RCC 7860 (cell line): ENCODE results near the gene SERPINA12.

Experiments
- DNase-seq: peaks from one replicate; pipeline ENCODE4 v3.0.0-alpha.2; 2015; ENCODE audit warnings: low spot score
- FAIRE-seq: peaks from 2 replicates; lab custom pipeline; 2012; peaks lifted over from hg19 to GRCh38; lab: Jason Lieb, UNC

The SERPINA12 gene, protein sequence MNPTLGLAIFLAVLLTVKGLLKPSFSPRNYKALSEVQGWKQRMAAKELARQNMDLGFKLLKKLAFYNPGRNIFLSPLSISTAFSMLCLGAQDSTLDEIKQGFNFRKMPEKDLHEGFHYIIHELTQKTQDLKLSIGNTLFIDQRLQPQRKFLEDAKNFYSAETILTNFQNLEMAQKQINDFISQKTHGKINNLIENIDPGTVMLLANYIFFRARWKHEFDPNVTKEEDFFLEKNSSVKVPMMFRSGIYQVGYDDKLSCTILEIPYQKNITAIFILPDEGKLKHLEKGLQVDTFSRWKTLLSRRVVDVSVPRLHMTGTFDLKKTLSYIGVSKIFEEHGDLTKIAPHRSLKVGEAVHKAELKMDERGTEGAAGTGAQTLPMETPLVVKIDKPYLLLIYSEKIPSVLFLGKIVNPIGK

DNA sequence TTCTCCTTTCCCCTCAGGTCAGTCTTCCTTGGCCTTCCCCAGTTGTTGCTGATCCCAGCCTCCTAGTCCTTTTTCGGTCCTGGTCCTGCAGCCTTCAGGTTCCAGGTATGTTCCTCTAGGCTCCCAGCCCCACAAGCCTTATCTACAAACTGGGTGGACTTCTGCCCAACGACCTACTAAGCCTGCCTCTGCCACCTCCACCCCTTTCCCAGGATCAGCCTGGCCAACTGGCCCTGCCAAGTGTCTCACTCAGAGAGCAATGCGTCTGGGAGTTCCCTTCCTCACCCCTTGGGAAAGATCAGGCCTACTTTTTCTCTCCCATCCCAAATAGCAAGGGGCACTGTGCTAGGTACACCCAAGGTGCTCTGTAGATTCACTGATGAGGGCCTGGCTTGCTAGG, at the start of gene SERPINA12:
Gene SERPINA12, minus strand, starts transcription at position 114 of the 400 bp plus-strand sequence. CDS start 11,072 bp downstream, outside the sequence.
- FAIRE-seq, result no peak
- DNase-seq, result no peak

DNA sequence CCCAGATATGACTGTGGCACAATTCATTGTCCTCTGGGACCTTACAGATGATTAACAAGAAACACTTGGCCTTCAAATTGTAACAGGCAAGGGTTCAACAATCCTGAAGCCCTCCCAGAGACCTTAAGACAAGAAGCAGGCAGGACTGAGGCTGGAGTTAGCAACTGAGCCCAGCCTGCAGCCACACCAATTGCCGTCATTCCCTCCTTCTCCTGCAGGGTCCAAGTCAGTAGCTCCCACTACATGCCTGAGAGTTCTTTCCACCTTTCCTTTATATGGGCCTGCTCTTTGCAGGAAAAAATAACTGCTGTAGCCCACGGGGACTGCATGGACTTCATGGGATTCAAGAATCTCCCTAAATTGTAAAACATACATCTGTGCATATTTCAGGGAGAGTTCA, 49.6 kb upstream of the SERPINA12 start:
- no peak for DNase-seq
- FAIRE-seq, result no peak

DNA sequence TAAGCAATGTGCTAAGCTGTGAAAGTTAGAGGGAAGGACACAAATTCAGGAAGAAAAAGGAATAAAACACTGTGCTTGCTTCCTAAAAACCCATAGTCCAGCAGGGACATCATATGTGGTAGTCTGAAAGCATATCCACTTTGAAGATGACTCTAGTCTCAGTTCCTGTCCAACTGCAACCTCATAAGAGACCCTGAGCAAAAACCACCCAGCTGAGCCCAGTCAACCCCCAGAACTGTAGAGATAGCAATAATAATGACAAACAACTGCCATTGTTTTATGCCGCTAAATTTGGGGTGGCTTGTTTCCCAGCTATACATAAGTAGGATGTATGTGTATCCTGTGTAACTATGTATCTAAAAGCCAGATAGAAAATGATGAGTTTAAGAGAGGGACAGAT, 48.1 kb upstream of the SERPINA12 start:
- DNase-seq (no peak), FAIRE-seq (no peak)

DNA sequence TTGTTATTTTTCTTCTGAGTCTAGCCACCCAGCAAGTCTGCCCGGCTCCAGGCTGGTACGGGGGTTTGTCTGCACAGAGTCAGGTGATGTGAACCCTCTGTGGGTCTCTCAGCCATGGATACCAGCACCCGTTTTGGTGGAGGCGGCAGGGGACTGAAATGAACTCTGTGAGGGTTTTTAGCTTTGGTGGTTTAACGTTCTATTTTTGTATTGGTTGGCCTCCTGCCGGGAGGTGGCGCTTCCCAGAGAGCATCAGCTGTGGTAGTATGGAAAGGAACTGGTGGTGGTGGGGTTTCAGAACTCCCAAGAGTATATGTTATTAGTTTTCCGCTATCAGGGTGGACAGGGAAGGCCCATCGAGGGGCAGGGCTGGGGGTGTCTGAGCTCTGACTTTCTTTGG, 46.7 kb upstream of the SERPINA12 start:
- no peak for FAIRE-seq
- no peak for DNase-seq

DNA sequence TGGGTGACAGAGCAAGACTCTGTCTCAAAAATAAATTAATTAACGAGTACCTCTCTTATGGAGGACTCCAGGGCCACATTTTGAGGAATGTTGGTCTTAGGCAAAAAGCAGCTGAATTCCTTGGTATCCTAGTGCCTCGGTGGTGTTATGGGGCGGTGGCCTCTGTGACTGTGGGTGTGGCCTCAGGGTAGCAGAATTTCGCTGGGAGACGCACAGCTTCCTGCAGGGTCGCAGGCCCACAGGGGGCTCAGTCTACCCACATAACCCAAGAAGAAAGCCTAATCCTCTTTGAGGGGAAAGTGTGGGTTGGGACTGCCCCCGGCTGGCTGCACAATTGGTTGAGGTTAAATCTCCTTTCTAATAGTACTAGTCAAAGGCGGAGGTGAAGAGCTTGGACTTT, 40.8 kb upstream of the SERPINA12 start:
- DNase-seq (no peak), FAIRE-seq (no peak)

DNA sequence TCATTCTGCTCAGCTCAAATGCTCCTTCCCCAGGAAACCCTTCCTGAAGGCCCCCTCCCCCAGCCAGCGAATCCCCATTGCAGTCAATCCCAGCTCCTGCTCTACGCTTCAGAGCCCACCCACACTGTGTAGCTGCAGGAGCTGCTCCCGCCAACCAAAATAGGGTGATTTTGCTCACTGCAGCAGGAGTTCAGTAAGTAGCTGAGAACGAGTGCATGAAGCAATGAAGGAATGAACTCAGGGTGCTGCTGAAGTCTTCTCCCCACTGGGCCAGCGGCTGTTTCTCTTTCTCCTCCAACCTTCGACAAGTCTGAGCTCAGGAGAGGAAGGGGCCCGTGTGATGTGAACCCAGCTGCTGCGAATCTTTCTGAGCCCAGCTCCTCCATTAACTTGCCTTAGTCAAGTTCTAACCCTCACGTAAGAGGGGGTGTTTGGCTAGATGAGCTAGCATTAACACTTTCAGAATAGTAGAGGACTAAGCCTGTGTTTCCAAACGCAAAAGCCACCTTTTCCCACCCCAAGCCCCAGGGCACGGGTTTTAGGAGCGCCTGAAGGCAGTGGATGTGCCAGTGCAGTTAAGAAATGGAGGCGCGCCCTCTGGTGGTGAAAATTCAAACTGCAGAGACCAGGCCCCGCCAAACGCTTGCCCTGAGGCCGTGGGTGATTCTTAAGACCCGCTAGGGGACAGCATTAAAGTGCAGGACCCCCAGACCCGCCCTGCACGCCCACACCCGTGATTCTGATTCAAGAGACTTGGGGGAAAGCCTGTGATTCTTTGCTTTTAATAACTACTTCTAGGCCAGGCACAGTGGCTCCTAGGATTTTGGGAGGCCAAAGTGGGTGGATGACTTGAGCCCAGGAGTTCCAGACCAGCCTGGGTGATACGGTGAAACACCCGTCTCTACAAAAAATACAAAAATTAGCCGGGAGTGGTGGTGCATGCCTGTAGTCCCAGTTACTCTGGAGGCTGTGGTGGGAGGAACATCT, 40.0 kb upstream of the SERPINA12 start:
- FAIRE-seq (no peak), DNase-seq (no peak)

DNA sequence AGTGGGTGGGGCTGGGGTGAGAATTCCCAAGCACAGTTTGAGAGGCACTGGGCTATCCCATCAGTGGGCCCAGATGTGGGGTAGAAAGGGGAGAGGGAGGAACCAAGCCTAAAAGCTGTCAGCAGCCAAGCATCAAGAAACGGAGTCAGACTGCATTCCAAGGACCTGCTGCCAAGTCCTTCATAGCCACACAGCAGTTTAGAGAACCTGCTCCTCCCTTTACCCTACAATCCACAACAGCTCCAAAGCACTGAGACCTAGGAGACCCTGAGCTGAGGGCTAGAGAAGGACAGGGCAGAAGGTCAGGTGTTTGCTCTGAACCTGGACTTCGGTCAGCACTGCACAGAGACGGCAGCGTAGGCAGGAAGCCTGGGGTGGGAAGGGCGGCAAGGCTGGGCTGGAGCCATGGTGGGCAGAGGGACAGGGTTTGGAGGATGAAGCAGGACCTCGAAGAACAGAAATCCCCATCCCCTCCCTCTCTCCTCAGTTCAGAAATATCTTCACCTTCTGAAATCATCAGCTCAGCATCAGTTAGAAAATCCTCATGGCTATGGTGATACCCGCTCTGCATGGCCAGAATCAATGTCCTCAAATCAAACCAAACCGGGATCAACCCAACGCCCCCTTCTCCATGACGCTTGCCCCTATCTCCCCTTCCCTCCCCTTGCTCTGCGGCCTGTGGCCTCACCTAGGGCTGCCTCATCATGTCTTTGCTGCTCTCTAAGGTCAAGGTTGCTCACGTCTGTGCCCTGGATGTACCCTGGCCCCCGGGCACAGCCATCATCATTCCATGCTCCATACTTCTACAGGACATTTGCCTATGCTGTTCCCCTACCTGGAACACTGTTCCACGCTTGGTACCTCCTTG, 39.1 kb upstream of the SERPINA12 start:
- DNase-seq (no peak), FAIRE-seq (no peak)

DNA sequence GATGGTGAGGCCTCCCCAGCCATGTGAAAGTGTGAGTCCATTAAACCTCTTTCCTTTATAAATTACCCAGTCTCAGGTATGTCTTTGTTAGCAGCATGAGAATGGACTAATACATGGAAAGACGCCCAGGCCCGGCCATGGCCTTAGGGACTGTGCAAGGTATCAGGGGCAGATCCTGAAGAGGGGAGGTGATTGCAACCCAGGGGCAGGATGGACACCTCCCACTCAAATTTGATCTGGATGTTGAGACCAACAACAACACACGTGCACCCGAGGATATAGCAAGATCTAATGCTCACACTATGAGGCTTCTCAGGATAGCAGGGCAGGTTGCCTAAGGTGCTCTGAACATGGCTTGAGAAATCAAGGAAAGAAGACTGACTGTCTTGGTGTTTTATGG, 38.5 kb upstream of the SERPINA12 start:
- FAIRE-seq (no peak), DNase-seq (no peak)

DNA sequence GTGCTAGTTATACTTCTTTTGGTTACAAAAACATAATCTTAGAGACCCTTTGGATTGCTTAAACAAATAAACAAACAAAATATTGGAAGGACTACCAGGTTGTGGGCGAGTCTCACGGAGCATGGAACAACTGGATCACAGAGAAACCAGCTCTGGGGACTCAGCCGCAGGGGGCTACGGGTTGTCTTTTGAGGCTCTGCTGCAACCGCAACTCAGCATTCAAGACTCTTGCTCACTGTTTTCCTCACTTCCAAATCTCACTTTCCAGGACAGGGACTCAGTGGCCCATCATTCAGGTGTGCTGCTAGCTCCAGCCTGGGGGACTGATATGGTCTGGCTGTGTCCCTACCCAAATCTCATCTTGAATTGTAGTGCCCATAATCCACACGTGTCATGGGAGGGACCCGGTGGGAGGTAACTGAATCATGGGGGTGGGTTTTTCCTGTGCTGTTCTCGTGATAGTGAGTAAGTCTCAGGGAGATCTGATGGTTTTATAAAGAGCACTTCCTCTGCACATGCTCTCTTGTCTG, 37.9 kb upstream of the SERPINA12 start:
- no peak for DNase-seq
- FAIRE-seq, result no peak

DNA sequence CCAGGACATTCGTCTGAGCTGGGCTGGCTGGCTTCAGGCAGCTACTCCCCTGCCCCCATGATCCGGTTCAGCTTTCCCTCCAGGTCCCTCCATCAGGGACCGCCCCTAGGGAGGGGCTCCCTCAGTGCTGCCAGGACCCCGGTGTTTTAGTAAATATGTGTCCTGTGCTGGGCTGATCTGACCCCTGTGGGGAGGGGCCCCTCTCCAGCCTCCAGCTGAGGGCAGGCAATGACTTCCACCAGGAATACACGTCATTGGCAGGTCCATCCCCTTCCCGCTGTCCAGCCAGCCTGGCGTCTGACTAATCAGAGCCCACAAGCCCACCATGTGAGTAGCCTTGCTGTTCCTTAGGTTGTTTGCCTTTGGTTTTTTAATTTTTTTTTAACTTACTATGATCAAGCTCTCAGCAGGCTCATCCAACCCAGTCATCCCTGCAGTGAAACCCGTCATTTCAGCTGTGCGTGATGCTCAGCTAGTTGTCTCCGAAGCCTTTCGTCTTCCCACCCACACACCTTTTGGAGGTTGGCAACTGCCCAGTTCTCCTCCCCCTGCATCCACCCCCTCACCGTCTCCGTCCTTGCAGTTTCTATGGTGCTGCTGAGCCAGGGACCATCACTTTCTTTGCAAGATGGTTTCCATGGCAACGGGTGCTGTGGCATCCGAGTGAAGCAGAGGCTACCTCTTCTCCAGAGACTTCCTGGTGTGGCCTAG, 36.0 kb upstream of the SERPINA12 start:
- DNase-seq, result no peak
- FAIRE-seq, result no peak

DNA sequence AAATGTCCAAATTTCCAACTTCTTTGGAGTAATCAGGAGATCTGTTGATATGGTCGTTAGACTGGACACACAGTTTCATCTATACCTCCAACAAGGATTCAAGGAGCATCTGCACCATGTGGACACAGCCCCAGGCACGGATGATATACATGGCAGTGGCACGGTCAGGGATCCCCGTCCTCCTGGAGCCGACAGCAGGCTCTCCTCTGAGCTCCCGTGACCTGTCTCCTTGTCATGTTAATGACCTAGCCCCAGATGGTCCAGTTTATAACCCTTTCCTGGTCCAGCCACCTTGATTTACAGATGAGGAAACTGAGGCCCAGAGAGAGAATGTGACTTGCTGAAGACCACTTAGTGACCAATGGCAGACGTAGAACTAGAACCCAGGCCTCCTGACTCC, 35.5 kb upstream of the SERPINA12 start:
- FAIRE-seq (no peak), DNase-seq (no peak)

DNA sequence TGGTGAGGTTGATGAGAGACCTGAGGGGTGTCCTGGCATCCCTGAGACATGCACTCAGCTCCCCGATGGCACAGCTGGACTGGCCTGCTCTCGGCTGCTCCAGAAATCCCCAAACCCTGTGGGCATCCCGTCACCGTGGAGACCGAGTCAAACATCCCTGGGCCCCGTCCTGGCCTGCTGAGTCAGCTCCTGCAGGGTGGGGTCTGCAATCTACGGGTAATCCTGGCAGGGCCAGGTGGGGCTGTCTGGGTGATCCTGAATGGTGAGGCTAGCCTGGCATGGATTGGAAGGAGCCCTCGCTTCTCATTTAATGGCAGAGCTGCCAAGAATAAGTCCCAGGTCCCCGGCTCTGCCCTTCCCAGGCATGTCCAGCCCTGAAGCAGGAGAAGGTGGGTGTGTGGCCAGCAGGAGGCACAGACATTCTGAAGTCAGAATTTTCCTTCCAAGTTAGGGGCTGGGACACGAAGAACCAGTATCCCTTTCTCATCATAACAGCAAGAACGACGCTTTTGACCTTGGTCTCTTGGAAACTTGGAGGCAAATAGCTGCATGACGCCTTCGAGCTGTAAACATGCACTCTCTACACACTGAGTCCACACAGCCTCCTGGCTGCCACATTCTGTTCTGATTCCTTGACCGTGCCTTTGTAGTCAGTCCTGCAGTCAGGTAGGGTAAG, 34.3 kb upstream of the SERPINA12 start:
- FAIRE-seq (no peak), DNase-seq (no peak)

DNA sequence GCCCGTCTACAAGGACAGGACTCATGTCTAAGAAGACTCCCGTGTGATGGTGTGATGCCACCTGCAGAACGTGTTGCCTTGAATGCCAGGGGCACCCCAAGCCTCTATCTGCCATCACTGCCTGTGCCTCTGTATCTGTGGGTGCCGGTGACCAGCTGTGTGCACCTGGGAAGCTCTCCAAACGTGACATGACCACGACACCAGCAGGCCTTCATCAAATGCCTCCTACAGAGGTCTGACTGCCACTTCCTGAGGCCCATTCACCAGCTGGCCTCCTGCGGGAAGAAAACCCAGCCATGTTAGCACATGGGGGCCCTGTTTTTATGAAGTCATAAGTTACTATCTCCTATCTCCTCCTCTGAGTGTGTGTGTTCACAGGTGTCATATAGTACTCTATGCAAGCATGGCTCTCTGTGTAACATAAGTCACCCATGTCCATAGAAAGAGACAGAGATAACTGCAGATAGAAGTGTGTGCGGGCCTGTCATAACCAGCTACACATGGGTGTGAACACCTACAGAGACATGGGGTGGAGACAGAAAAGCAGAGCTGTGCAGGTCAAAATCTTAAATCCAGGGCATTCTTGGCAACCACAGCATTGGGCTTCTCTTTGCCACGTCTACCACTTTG, 33.7 kb upstream of the SERPINA12 start:
- FAIRE-seq (no peak), DNase-seq (no peak)

DNA sequence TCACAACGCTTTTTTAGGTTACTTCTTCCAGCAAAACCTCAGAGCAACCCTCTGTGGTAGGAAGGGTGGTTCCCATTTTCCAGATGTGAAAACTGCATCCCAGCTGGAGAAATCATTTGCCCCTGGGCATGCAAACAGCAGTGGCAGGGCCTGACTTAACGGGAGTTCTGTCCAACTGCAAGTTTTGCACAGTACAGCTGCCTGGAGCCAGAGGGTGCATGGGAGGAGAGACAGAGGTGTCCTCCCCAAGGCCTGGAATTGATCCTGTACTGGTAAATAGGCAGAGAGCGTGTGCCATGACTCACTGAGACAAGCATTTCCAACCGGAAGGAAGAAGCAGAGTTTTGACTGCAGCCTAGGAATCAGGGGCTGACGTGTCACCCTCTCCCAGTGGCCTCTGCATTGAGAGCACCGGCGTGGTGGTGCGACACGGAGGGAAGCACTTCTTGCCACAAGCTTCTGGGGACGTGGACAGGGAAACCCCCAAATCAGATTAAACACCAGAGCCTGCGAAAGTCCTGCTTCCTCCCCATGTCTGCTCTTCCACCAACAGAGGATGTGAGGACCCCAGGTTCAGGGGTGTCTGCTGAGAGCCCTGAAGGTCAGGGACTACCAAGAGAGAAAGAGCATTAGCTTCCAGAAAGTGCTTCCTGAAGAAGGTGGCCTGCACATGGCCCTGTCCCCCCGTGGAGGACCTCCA, 33.0 kb upstream of the SERPINA12 start:
- no peak for DNase-seq
- FAIRE-seq, result no peak

DNA sequence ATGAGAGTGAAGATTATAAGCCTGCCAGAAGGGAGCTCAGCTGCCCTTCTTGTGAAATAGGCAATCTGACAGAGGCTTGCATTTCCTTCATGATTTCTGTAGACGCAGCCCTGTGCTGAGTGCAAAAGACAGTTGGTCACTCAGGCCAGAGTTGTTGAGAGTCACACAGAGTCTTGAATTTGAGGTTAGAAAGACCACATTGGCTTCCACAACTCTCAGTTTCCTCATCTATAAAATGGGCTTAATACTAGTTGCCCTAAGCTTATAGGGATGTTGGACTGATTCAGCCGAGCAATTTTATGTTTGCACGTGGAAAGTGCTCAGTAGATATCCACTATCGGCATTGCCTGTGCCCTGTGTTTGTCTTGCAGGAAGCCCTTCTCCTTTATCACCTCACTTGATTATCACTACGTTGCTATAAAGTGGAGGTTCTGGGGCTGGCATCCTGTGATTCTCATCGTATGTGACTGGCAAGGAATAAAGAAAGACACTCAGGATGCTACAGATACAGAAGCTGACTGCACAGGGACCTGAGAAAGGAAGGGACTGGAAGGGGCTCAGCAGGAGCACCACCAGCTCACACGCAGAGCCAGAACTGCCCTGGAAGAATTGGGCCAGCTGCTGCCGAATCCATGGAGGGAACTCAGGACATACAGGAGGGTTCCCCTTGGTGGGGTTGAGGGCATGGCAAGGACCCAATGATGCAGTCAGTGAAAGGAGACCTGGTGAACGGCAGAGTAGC, 32.1 kb upstream of the SERPINA12 start:
- DNase-seq (no peak), FAIRE-seq (no peak)

DNA sequence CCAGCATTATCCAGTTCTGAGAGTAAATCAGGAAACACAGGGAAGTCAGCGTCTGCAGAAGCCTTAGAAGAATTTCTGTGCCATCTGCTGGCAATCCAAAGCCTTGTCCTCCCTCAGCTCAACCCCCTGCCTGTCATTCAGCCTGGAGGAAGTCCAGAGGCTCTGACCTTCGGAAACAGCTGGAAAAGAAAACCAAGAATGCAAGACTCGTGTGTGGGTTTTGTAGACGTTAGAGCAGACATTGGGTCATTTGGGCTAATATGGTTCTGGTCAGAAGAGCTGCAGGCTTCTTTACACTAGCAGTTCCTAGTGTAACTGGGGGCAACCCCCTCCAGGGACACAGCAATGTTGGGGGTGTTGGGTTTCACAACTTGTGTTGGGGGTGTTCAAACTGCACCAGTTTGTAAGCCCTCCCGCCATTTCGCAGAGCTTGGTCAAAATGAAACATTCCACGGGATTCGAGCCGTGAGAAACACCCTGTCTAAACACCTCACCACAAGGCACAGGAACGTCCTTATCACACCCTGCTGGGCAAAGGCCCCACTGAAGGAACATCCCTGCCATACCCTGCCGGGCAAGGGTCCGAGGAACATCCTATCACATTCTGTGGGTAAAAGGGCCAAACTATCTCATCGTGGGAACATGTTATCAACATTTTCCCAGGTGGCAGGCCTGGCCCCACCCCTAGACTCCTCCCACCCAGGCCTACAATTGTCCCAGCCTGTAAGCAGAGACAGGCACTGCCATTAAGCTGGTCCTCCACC, 30.9 kb upstream of the SERPINA12 start:
- FAIRE-seq (no peak), DNase-seq (no peak)

DNA sequence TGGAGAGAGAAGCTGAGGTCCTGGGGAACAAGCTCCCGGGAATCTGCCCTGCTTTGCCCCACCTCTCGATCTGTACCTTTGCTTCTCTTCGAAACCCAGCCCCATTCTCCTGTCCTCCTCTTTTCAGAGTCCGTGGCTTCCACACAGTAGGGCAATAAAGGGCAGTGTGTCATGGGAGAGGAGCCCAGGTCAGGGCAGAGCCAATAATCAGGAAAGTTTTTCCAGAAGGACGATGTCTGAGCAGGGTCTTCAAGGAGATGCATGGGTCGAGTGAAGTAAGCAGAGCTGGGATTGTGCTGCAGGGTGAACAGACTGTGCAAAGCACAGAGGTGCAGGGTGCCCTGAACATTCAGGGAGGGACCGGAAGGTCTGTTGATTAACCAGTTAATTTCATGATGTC, 29.9 kb upstream of the SERPINA12 start:
- no peak for FAIRE-seq
- DNase-seq, result no peak
